ENCODE measurements around the gene GNB4. TPM values are rescaled to one million over a fixed set of nuclear protein-coding genes. Genes with fewer than 3 reads are reported as not detected.

GNB4 gene
- total RNA-seq: 113 and 119 TPM in 2 replicates

GRCh38 chr3:179451265-179452175 is at the start of gene GNB4:
Gene GNB4, minus strand, starts transcription at chr3:179451470. Its CDS starts 25,270 bp downstream, at chr3:179426200.

GRCh38 chr3:179347345-179348194 is 103.7 kb downstream of the GNB4 start, which contains the start of gene MFN1:
Gene MFN1, plus strand, starts transcription at chr3:179347709. Its CDS starts 1,143 bp downstream, at chr3:179348852.

Small RNA genes within 50 kb of the gene (small RNA-seq; reads per million reads assigned to genes)
- gene AC007620.1: not detected

Other genes with a start within 250 kb of the GNB4 start
- 1.5 and 1.6 TPM in 2 replicates for gene KCNMB3, start 200.4 kb downstream of the GNB4 start, total RNA-seq
- 68.1 and 74.2 TPM in 2 replicates for gene ZNF639, start 128.4 kb downstream of the GNB4 start, total RNA-seq
- gene MFN1, start 103.8 kb downstream of the GNB4 start, total RNA-seq: 57.5 and 74.1 TPM in 2 replicates
- gene ACTL6A, start 111.5 kb upstream of the GNB4 start, total RNA-seq: 79.9 and 92.3 TPM in 2 replicates
- 48.3 and 50.6 TPM in 2 replicates for gene MRPL47, start 153.2 kb upstream of the GNB4 start, total RNA-seq
- 118 and 124 TPM in 2 replicates for gene NDUFB5, start 153.3 kb upstream of the GNB4 start, total RNA-seq
- gene USP13, start 201.6 kb upstream of the GNB4 start, total RNA-seq: 18.9 and 22.9 TPM in 2 replicates